GM18526 (cell line): ENCODE data around the gene FAM162A.

Experiments
- POLR2A ChIP-seq: IDR thresholded peaks from 3 replicates; pipeline ENCODE4 v1.6.1; 2011; ENCODE audit not compliant: insufficient read length; ENCODE audit errors: extremely low read depth

The FAM162A gene

GRCh38 chr3:122443090-122443489 is 59.1 kb downstream of the FAM162A start:
- TF ChIP-seq POLR2A: no peak

- TF ChIP-seq POLR2A: no peak
Observed at GRCh38 chr3:122451371-122451770, 67.4 kb downstream of the FAM162A start.

- no peak for TF ChIP-seq POLR2A
Observed at GRCh38 chr3:122456074-122456473, 72.1 kb downstream of the FAM162A start.

GRCh38 chr3:122457706-122458105 is 73.7 kb downstream of the FAM162A start:
- TF ChIP-seq POLR2A: no peak

GRCh38 chr3:122458992-122459391 is 75.0 kb downstream of the FAM162A start:
- TF ChIP-seq POLR2A: no peak

GRCh38 chr3:122461806-122462205 is 77.8 kb downstream of the FAM162A start:
- no peak for TF ChIP-seq POLR2A
